ENCODE measurements around the gene CSH2. TPM values are rescaled to one million over a fixed set of nuclear protein-coding genes. Genes with fewer than 3 reads are reported as not detected.
"Not testable (repeated sequence)": the region's sequence is repeated elsewhere in the genome, so short reads cannot be mapped to it uniquely, and the experiment has no call there.

The CSH2 gene
- total RNA-seq, 1 donor from 2014 or later, result 0.56 TPM

DNA sequence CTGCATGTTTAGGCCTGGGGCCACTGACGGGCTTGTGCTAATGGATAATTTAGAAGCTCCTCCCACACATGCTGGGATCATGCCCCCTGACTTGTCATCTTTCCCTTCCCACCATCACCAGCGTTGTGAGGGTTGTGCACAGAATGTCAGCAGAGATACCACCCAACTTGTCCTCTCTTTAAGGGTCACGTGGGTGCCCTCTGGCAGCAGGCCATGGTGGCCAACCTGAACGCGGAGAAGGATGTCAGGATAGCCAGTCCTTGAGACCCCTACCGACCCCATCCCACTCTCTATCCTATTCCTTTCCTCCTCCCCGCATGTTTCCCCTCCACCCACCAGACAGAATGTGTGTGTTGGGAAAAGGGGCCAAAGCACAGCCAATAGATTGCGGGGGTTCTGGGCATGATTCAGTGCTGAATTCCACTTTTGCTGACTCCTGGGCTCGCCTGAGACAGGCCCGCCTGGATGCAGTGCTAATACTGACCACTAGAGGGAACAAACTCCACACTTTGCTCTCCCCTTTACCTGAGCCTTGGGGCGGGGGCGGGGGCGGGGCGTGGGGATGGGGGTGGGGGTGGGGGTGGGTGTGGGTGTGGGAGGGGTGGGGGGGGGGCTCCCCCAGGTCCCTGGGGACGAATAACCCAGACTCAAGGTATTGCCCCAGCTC, 8.6 kb upstream of the CSH2 start, which contains the start of gene GH2:
GH2 (minus strand) TSS at position 10 of the 667 bp plus-strand sequence. CDS start 143 bp downstream, outside the sequence.
- peaks cover 5% of the 10 kb centered on the region for H3K27me3 Mint-ChIP-seq (ENCODE audit: unreplicated experiment)
- TF ChIP-seq, protein P1, sequence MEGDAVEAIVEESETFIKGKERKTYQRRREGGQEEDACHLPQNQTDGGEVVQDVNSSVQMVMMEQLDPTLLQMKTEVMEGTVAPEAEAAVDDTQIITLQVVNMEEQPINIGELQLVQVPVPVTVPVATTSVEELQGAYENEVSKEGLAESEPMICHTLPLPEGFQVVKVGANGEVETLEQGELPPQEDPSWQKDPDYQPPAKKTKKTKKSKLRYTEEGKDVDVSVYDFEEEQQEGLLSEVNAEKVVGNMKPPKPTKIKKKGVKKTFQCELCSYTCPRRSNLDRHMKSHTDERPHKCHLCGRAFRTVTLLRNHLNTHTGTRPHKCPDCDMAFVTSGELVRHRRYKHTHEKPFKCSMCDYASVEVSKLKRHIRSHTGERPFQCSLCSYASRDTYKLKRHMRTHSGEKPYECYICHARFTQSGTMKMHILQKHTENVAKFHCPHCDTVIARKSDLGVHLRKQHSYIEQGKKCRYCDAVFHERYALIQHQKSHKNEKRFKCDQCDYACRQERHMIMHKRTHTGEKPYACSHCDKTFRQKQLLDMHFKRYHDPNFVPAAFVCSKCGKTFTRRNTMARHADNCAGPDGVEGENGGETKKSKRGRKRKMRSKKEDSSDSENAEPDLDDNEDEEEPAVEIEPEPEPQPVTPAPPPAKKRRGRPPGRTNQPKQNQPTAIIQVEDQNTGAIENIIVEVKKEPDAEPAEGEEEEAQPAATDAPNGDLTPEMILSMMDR (IDR thresholded peaks at IDR 0.05; ENCODE audit: partially characterized antibody, unreplicated experiment), result peak; percentile 54
- H3K27ac Mint-ChIP-seq (ENCODE audit: unreplicated experiment), result peak within 1 kb of the TSS; percentile 38
- peaks cover 7% of the 10 kb centered on the region for H3K4me1 Mint-ChIP-seq (ENCODE audit: low read depth, unreplicated experiment)
- DNase-seq, result peak; percentile 68
- H3K9me3 Mint-ChIP-seq (ENCODE audit: unreplicated experiment), result peaks cover 1% of the 10 kb centered on the region
- H3K4me3 Mint-ChIP-seq (ENCODE audit: unreplicated experiment), result no peak within 1 kb of the TSS
- no peaks in the 10 kb centered on the region for H3K36me3 Mint-ChIP-seq (ENCODE audit: unreplicated experiment)

DNA sequence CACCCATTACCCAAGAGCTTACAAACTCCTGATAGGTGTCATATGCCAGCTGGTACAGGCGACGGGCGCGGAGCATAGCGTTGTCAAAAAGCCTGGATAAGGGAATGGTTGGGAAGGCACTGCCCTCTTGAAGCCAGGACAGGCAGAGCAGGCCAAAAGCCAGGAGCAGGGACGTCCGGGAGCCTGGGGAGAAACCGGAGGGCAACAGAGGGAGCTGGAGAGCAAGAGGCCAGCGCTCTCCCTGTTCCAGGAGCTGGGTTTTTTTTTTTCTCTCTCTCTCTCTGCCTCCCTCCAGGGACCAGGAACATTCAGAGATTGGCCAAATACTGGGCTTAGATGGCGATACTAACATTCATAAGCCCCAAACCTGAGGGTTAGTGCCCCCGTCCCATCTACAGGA, 7.9 kb upstream of the CSH2 start:
- H3K27me3 Mint-ChIP-seq (ENCODE audit: unreplicated experiment); H3K27ac Mint-ChIP-seq (ENCODE audit: unreplicated experiment); H3K9me3 Mint-ChIP-seq (ENCODE audit: unreplicated experiment); H3K4me1 Mint-ChIP-seq (ENCODE audit: low read depth, unreplicated experiment); H3K36me3 Mint-ChIP-seq (ENCODE audit: unreplicated experiment); H3K4me3 Mint-ChIP-seq (ENCODE audit: unreplicated experiment): not testable (repeated sequence)
- DNase-seq, result peak; percentile 53

DNA sequence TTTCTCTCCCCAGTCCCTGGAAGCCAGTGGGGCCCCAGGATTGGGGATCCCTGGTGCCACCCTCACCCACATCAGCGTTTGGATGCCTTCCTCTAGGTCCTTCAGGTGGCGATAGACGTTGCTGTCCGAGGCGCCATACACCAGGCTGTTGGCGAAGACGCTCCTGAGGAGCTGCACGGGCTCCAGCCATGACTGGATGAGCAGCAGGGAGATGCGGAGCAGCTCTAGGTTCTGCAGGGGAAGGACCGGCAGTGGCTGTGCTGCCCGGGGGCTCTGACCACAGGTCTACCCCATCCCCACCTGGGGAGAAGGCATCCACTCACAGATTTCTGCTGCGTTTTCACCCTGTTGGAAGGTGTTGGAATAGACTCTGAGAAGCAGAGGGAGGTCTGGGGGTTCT, 7.2 kb upstream of the CSH2 start:
- Mint-ChIP-seq H3K4me1 (ENCODE audit: low read depth, unreplicated experiment) (peaks cover 4% of the 10 kb centered on the region), H3K27ac (ENCODE audit: unreplicated experiment) (no peak overlapping the region), H3K9me3 (ENCODE audit: unreplicated experiment) (peaks cover 1% of the 10 kb centered on the region), H3K36me3 (ENCODE audit: unreplicated experiment) (no peaks in the 10 kb centered on the region), H3K4me3 (ENCODE audit: unreplicated experiment) (no peak overlapping the region), H3K27me3 (ENCODE audit: unreplicated experiment) (peaks cover 5% of the 10 kb centered on the region)
- TF ChIP-seq, protein P1 (IDR thresholded peaks at IDR 0.05; ENCODE audit: partially characterized antibody, unreplicated experiment), result no peak
- no peak for DNase-seq

DNA sequence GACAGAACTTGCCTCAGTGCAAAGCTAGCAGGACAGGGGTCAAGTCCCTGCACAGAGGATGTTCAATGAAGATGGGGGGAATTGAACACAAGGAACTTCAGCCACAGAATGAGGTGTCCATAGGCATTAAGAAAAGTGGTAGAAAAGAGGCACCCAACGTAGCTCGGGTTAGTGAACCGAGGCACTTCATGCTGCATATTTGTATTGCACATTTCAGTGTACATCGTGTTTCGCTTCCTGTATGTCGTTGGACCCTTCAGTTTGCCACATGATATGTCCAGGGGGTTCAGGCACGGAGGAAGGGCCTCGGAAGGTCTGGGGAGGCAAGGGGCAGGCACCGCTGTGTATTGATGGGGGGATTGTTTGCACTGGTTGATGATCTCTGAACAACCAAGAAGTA, 4.9 kb upstream of the CSH2 start:
- H3K4me1 Mint-ChIP-seq (ENCODE audit: low read depth, unreplicated experiment); H3K36me3 Mint-ChIP-seq (ENCODE audit: unreplicated experiment); H3K4me3 Mint-ChIP-seq (ENCODE audit: unreplicated experiment): not testable (repeated sequence)

DNA sequence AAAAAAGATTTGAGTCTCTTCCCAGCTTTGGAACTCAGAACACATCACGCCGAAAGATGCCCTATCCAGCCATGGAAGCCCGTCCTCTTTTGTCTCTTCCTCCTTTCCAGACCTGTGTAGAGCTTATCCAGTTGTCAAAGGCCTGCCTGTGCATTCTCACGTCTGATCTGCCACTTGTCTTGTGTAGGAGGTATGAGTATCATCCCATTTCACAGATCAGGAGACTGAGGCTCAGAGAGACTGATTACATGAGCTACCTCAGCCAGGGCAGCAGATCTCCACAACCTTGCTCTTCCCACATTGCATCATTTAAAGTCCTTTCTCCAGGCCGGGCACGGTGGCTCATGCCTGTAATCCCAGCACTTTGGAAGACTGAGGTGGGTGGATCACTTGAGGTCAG, 1.2 kb upstream of the CSH2 start:
- not testable (repeated sequence) for H3K27ac Mint-ChIP-seq (ENCODE audit: unreplicated experiment); H3K27me3 Mint-ChIP-seq (ENCODE audit: unreplicated experiment); H3K9me3 Mint-ChIP-seq (ENCODE audit: unreplicated experiment); DNase-seq; H3K4me3 Mint-ChIP-seq (ENCODE audit: unreplicated experiment); H3K4me1 Mint-ChIP-seq (ENCODE audit: low read depth, unreplicated experiment); H3K36me3 Mint-ChIP-seq (ENCODE audit: unreplicated experiment)

More for the DNA sequence above, 4.9 kb upstream of the CSH2 start:
- DNase-seq; H3K27ac Mint-ChIP-seq (ENCODE audit: unreplicated experiment); H3K27me3 Mint-ChIP-seq (ENCODE audit: unreplicated experiment); H3K9me3 Mint-ChIP-seq (ENCODE audit: unreplicated experiment): not testable (repeated sequence)

DNA sequence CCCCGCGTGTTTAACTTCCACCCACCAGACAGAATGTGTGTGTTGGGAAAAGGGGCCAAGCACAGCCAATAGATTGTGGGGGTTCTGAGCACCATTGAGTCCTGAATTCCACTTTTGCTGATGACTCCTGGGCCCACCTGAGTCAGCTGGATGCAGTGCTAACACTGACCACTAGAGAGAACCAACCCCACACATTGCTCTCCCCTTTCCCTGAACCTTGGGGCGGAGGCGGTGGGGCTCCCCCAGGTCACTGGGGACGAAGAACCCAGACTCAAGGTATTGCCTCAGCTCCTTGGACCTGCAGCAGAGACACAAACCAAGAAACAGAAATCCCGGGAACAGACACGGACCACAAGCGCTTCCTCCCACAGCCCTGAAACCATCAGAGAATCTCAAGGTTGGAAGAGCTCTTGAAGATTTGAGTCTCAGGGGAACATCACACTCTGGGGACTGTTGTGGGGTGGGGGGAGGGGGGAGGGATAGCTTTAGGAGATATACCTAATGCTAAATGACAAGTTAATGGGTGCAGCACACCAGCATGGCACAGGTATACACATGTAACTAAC, 667 bp upstream of the CSH2 start:
- not testable (repeated sequence) for DNase-seq; H3K4me3 Mint-ChIP-seq (ENCODE audit: unreplicated experiment); H3K36me3 Mint-ChIP-seq (ENCODE audit: unreplicated experiment); H3K4me1 Mint-ChIP-seq (ENCODE audit: low read depth, unreplicated experiment); H3K9me3 Mint-ChIP-seq (ENCODE audit: unreplicated experiment); H3K27ac Mint-ChIP-seq (ENCODE audit: unreplicated experiment); H3K27me3 Mint-ChIP-seq (ENCODE audit: unreplicated experiment)

DNA sequence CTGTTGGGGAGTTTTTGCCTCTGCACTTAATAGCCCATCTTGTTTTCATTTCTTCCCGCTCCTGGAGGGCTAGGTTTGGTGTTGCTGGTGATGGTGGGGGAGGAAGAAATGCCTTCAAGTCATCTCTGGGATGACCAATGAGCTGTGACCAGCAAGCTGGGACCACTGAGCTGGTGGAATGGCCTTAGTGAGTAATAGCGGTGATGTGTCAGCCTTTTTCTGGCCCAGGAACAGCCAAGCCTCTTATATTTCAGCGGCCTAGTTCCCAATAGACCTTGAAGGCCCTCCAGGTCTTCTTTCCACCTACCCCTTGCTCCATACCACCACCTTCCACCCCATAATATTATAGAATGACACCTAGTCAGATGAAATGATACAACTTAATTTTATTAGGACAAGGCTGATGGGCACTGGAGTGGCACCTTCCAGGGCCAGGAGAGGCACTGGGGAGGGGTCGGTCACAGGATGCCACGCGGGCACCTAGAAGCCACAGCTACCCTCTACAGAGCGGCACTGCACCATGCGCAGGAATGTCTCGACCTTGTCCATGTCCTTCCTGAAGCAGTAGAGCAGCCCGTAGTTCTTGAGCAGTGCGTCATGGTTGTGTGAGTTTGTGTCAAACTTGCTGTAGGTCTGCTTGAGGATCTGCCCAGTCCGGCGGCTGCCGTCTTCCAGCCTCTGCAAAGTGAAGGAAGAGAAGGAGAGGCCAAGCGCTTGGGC, 1.7 kb downstream of the CSH2 start:
- not testable (repeated sequence) for H3K27ac Mint-ChIP-seq (ENCODE audit: unreplicated experiment); DNase-seq; H3K4me1 Mint-ChIP-seq (ENCODE audit: low read depth, unreplicated experiment); H3K27me3 Mint-ChIP-seq (ENCODE audit: unreplicated experiment); H3K36me3 Mint-ChIP-seq (ENCODE audit: unreplicated experiment); H3K4me3 Mint-ChIP-seq (ENCODE audit: unreplicated experiment); H3K9me3 Mint-ChIP-seq (ENCODE audit: unreplicated experiment)

DNA sequence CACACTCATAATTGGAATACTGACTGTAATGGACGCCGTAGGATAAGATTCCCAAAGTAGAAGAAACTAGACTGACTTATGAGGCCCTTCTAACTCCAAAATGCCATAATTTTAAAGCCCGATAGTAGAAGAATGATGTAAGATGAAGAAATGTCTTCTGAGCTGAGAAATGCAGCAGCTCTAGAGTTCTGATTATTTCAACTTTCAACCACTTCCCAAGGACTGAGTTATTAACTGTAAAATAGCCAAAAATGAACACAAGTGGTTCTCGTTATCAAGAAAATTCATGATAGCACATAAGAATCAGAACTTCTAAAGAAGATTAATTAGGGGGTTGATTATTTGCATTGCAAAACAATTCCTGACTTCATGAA, 3.2 kb downstream of the CSH2 start:
- not testable (repeated sequence) for DNase-seq; H3K4me1 Mint-ChIP-seq (ENCODE audit: low read depth, unreplicated experiment); H3K9me3 Mint-ChIP-seq (ENCODE audit: unreplicated experiment); H3K27me3 Mint-ChIP-seq (ENCODE audit: unreplicated experiment); H3K27ac Mint-ChIP-seq (ENCODE audit: unreplicated experiment); H3K36me3 Mint-ChIP-seq (ENCODE audit: unreplicated experiment); H3K4me3 Mint-ChIP-seq (ENCODE audit: unreplicated experiment)

Measured in glutamatergic neuron (in vitro differentiated cells).